GM12873 (cell line): ENCODE data around the gene PTMA.

ENCODE experiments used
- CTCF ChIP-seq: IDR thresholded peaks from 2 replicates; pipeline ENCODE4 v1.5.1; 2012; ENCODE audit warnings: low read depth, mild to moderate bottlenecking, moderate library complexity, low read length, control low read depth; ENCODE audit not compliant: insufficient read depth; ENCODE audit errors: missing control alignments

Gene PTMA

GRCh38 chr2:231717281-231718171 lies 9.2 kb downstream of the PTMA start:
- TF ChIP-seq CTCF, result no peak

- TF ChIP-seq CTCF, result no peak
These were observed 10.5 kb downstream of the PTMA start for GRCh38 chr2:231718799-231719198.

- no peak for TF ChIP-seq CTCF
These were observed 12.1 kb downstream of the PTMA start for GRCh38 chr2:231720292-231720986.

- peak; percentile 62 for TF ChIP-seq CTCF
These were observed 13.0 kb downstream of the PTMA start for GRCh38 chr2:231720987-231721966.

GRCh38 chr2:231722721-231723307 lies 14.5 kb downstream of the PTMA start:
- no peak for TF ChIP-seq CTCF

- no peak for TF ChIP-seq CTCF
These were observed 17.2 kb downstream of the PTMA start for GRCh38 chr2:231725476-231725875.
